Right lobe of liver (tissue), 6 donors: Measurements from ENCODE around the gene GAA. TPM values are rescaled to one million over a fixed set of nuclear protein-coding genes. Genes with fewer than 3 reads are reported as not detected.
A peak's percentile ranks its signal among the peaks of the same experiment; 100 is the strongest.

ENCODE experiments used
- ATAC-seq, 4 donors: fragments of 200-7000 bp; cut with Tn5 transposase; one replicate each; pipeline ENCODE4 v1.9.1; 2020; ENCODE audit warnings: mild to moderate bottlenecking in 4 of 4, moderate library complexity in 4 of 4
- DNase-seq, 3 donors: peaks; one replicate each; pipeline ENCODE4 v3.0.0-alpha.2; 2020
- H3K27ac ChIP-seq, 3 donors: fragments of 200-600 bp; one replicate each; pipeline ENCODE4 v1.8.0; 2022
- H3K27me3 ChIP-seq, 2 donors: fragments of 200-600 bp; one replicate each; pipeline ENCODE4 v1.8.0; 2022
- H3K36me3 ChIP-seq, 4 donors: fragments of 200-600 bp; sonication (generic) in 1 of 4; one replicate each; pipeline versions ENCODE4 v1.5.1 to v1.8.0; 2017 to 2022; ENCODE audit warnings: control low read depth in 1 of 4
- H3K4me1 ChIP-seq, 4 donors: fragments of 200-600 bp; sonication (generic) in 1 of 4; one replicate each; pipeline versions ENCODE4 v1.5.1 to v1.8.0; 2017 to 2022; ENCODE audit warnings: control low read depth in 1 of 4
- H3K4me3 ChIP-seq, 3 donors: fragments of 200-600 bp; one replicate each; pipeline ENCODE4 v1.8.0; 2022
- H3K9me3 ChIP-seq, 4 donors: fragments of 200-600 bp; sonication (generic) in 1 of 4; one replicate each; pipeline versions ENCODE4 v1.5.1 to v1.8.0; 2017 to 2022; ENCODE audit warnings: control low read depth in 1 of 4
- CTCF ChIP-seq, 4 donors: fragments of 200-600 bp in 3 of 4; fragments of 450-650 bp in 1 of 4; IDR thresholded peaks; one replicate each; pipeline versions ENCODE4 v1.5.1 to v1.8.0; 2016 to 2022; ENCODE audit warnings: antibody characterized with exemption in 4 of 4, mild to moderate bottlenecking in 2 of 4
- POLR2A ChIP-seq: fragments of 450-650 bp; IDR thresholded peaks from one replicate; pipeline ENCODE4 v1.6.1; 2017; ENCODE audit warnings: antibody characterized with exemption, mild to moderate bottlenecking
- WGBS: methylation state at CpG from one replicate; pipeline ENCODE4 v1.1.6; 2018; ENCODE audit warnings: low coverage, low lambda C conversion rate; ENCODE audit not compliant: insufficient coverage; ENCODE audit errors: missing lambda C conversion rate; 5-methylcytosine and 5-hydroxymethylcytosine counted together
- intact Hi-C, 2 donors: fragments of 100-400 bp; cut with DNase I; formaldehyde crosslinking; loops; one replicate each; pipeline versions ENCODE4 v1.11.2 to v1.14.1; 2022
- total RNA-seq, 6 experiments: library from RNA; depleted of rRNA in 2 of 6; stranded (reverse); fragments of >200 nt in 2 of 6; fragmentation: NEBNext Ultra II Directional in 3 of 6; extraction: Animal tissue kit (Norgen Biotek cat#: 25700) in 3 of 6; gene quantifications; one replicate each; pipeline versions ENCODE4 v1.1.0 to v1.2.4, GENCODE V29; 2016 to 2023
- donor health status: DM: no; HTN: yes; CAD: no.
- donor health status: DM: no; HTN: no; CAD: no.
- donor health status: DM: no; HTN: no; CAD: no.
- donor health status: DM: no; HTN: yes; CAD: no.
- donor health status: DM: no; HTN: yes; CAD: no.

The GAA gene
- total RNA-seq, 6 experiments from 2014 or later, result 42.7 to 94.1 (median 71.0) TPM

GRCh38 chr17:80064696-80065095, 36.7 kb upstream of the GAA start:
- no peaks in the 10 kb centered on the region for H3K36me3 ChIP-seq
- no peak overlapping the region for H3K27ac ChIP-seq
- ATAC-seq (peak in 1 of 4 donors; percentile 2), DNase-seq (no peak)
- no peaks in the 10 kb centered on the region for H3K9me3 ChIP-seq
- WGBS, result 86% methylated on average over 5 of the region's 8 CpGs
- H3K4me3 ChIP-seq, result no peak overlapping the region
- peaks cover 0 to 5% (median 2%) of the 10 kb centered on the region in 4 donors for H3K4me1 ChIP-seq
- no peaks in the 10 kb centered on the region for H3K27me3 ChIP-seq
- intact Hi-C loops, result no loop called here
- no peak for TF ChIP-seq CTCF (IDR thresholded peaks at IDR 0.05)
- no peak for TF ChIP-seq POLR2A

- Histone ChIP-seq H3K27me3 (no peaks in the 10 kb centered on the region), H3K4me1 (peaks cover 0 to 9% (median 2%) of the 10 kb centered on the region in 4 donors), H3K9me3 (no peaks in the 10 kb centered on the region), H3K36me3 (no peaks in the 10 kb centered on the region), H3K4me3 (no peak overlapping the region), H3K27ac (no peak overlapping the region)
- DNase-seq (no peak), ATAC-seq (no peak)
- intact Hi-C loops, result no loop called here
- no peak for TF ChIP-seq CTCF (IDR thresholded peaks at IDR 0.05)
- no peak for TF ChIP-seq POLR2A
- WGBS, result 83% methylated on average over 12 of the region's 32 CpGs
Observed at GRCh38 chr17:80065478-80066170, 35.8 kb upstream of the GAA start.

GRCh38 chr17:80067393-80067986, 33.9 kb upstream of the GAA start:
- no peak for TF ChIP-seq CTCF (IDR thresholded peaks at IDR 0.05)
- no peak for TF ChIP-seq POLR2A
- intact Hi-C loops, result no loop called here
- WGBS, result 94% methylated on average over 25 of the region's 31 CpGs
- no peak overlapping the region for H3K27ac ChIP-seq
- H3K36me3 ChIP-seq, result no peaks in the 10 kb centered on the region
- peaks cover 0 to 16% (median 2%) of the 10 kb centered on the region in 4 donors for H3K4me1 ChIP-seq
- H3K27me3 ChIP-seq, result no peaks in the 10 kb centered on the region
- H3K9me3 ChIP-seq, result no peaks in the 10 kb centered on the region
- no peak overlapping the region for H3K4me3 ChIP-seq
- DNase-seq (no peak), ATAC-seq (no peak)

GRCh38 chr17:80068301-80069222, 32.8 kb upstream of the GAA start:
- Histone ChIP-seq H3K4me1 (peaks cover 0 to 16% (median 2%) of the 10 kb centered on the region in 4 donors), H3K9me3 (no peaks in the 10 kb centered on the region), H3K4me3 (no peak overlapping the region), H3K27ac (peak overlapping the region in 2 of 3 donors; percentile 85 to 98), H3K36me3 (no peaks in the 10 kb centered on the region), H3K27me3 (no peaks in the 10 kb centered on the region)
- intact Hi-C loops, result no loop called here
- WGBS, result 30% methylated on average over 17 of the region's 23 CpGs
- no peak for TF ChIP-seq CTCF (IDR thresholded peaks at IDR 0.05)
- ATAC-seq, result peak; percentile 24 to 64 (median 58)
- peak in 2 of 3 donors; percentile 65 to 73 for DNase-seq
